Large intestine (tissue), 3 donors: Measurements from ENCODE around the gene EVA1B. TPM values are rescaled to one million over a fixed set of nuclear protein-coding genes. Genes with fewer than 3 reads are reported as not detected.

Experiments
- DNase-seq, 2 donors: peaks; one replicate each; pipeline versions ENCODE4 v3.0.0 to v3.0.0-alpha.2; 2013
- H3K27ac ChIP-seq: one replicate; pipeline ENCODE4 v1.5.1; 2013; ENCODE audit warnings: low read length
- H3K27me3 ChIP-seq: 2 replicates; pipeline ENCODE4 v1.6.1; 2013; ENCODE audit warnings: low read length; ENCODE audit not compliant: control insufficient read depth, insufficient read depth
- H3K36me3 ChIP-seq: 2 replicates; pipeline ENCODE4 v1.6.1; 2013; ENCODE audit warnings: low read length; ENCODE audit not compliant: control insufficient read depth, insufficient read depth
- H3K4me1 ChIP-seq: one replicate; pipeline ENCODE4 v1.6.1; 2013; ENCODE audit warnings: low read length; ENCODE audit not compliant: control insufficient read depth, insufficient read depth
- H3K4me3 ChIP-seq: one replicate; pipeline ENCODE4 v1.5.1; 2013; ENCODE audit warnings: low read length
- H3K9me3 ChIP-seq: one replicate; pipeline ENCODE4 v1.6.1; 2013; ENCODE audit warnings: mild to moderate bottlenecking, low read depth, low read length, moderate library complexity; ENCODE audit not compliant: control insufficient read depth
- WGBS: methylation state at CpG from one replicate; pipeline ENCODE4 v1.1.5; 2013; ENCODE audit warnings: low lambda C conversion rate; ENCODE audit not compliant: insufficient coverage; 5-methylcytosine and 5-hydroxymethylcytosine counted together
- polyA plus RNA-seq: library from polyadenylated mRNA; unstranded; fragments of 120-200 nt; gene quantifications from one replicate; pipeline ENCODE4 v1.2.1, GENCODE V29; 2013

The EVA1B gene
- polyA plus RNA-seq, 1 donor = 33.0 TPM

DNA sequence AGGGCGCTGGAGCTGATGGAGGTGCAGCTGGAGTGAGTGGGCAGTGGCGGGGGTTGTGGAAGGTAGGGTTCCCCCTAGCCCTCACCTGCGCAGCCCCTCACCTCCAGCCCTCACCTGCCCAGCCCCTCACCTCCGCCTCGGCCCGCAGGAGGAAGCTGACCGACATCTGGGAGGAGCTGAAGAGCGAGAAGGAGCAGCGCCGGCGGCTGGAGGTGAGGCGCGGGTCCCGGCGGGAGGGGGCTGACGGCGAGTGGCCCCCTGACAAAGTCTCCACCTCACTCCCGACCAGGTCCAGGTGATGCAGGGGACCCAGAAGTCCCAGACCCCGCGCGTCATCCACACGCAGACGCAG, 2.7 kb downstream of the EVA1B start:
- WGBS = no CpG with 5 or more reads among the region's 23 CpGs
- H3K27ac ChIP-seq = peak overlapping the region; percentile 43
- DNase-seq = no peak
- peaks cover 9% of the 10 kb centered on the region for H3K36me3 ChIP-seq
- H3K9me3 ChIP-seq = peaks cover 9% of the 10 kb centered on the region
- peaks cover 19% of the 10 kb centered on the region for H3K4me1 ChIP-seq
- H3K27me3 ChIP-seq = peaks cover 3% of the 10 kb centered on the region
- peak overlapping the region; percentile 42 for H3K4me3 ChIP-seq

- DNase-seq = no peak
- no CpG with 5 or more reads among the region's 16 CpGs for WGBS
- Histone ChIP-seq H3K4me1 (peaks cover 19% of the 10 kb centered on the region), H3K27ac (peak overlapping the region; percentile 43), H3K36me3 (peaks cover 9% of the 10 kb centered on the region), H3K9me3 (peaks cover 9% of the 10 kb centered on the region), H3K4me3 (peak overlapping the region; percentile 42), H3K27me3 (peaks cover 3% of the 10 kb centered on the region)
Measured at GRCh38 chr1:36320291-36320761, 3.1 kb downstream of the EVA1B start.

GRCh38 chr1:36309397-36309796, 14.0 kb downstream of the EVA1B start:
- H3K4me1 ChIP-seq = peaks cover 23% of the 10 kb centered on the region
- no peaks in the 10 kb centered on the region for H3K9me3 ChIP-seq
- H3K27ac ChIP-seq = no peak overlapping the region
- no peak overlapping the region for H3K4me3 ChIP-seq
- no peak for DNase-seq
- 100% methylated on average over 1 of the region's 7 CpGs for WGBS
- H3K36me3 ChIP-seq = peaks cover 17% of the 10 kb centered on the region
- no peaks in the 10 kb centered on the region for H3K27me3 ChIP-seq

- no peak for DNase-seq
- peak overlapping the region; percentile 63 for H3K4me3 ChIP-seq
- WGBS = 83% methylated on average over 1 of the region's 10 CpGs
Measured at GRCh38 chr1:36307601-36308330, 15.7 kb downstream of the EVA1B start.

DNA sequence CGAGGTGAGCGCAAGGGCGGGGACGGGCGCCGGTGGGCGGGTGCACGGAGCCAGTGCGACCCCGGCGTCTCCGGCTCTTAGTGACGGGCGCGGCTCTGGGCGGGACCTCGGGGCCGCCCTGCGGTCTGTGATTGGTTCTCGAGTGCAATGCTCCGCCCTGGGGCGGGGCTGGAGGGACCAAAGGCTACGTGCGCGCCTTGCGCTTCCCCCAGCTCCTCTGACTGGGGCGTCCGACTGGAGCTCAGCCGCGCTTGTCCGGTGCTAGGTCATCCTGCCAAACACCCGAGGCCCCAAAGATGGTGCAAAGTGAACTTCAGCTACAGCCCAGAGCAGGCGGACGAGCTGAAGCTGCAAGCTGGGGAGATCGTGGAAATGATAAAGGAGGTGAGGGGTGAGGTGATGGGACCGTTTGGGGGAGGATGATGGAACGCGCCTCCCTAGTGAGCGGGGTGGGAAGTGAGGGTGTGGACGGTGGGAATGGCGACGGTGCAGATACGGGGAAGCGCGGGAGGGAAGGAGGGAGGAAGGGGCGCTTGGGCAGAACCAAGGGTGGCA, 16.5 kb downstream of the EVA1B start:
- peaks cover 40% of the 10 kb centered on the region for H3K4me1 ChIP-seq
- H3K9me3 ChIP-seq = no peaks in the 10 kb centered on the region
- WGBS = no CpG with 5 or more reads among the region's 46 CpGs
- DNase-seq = peak; percentile 96 to 98
- H3K4me3 ChIP-seq = peak overlapping the region; percentile 72
- peaks cover 33% of the 10 kb centered on the region for H3K36me3 ChIP-seq
- peak overlapping the region; percentile 99 for H3K27ac ChIP-seq
- H3K27me3 ChIP-seq = no peaks in the 10 kb centered on the region

More at GRCh38 chr1:36307601-36308330, 15.7 kb downstream of the EVA1B start:
- Histone ChIP-seq H3K4me1 (peaks cover 32% of the 10 kb centered on the region), H3K27ac (no peak overlapping the region), H3K9me3 (no peaks in the 10 kb centered on the region), H3K36me3 (peaks cover 28% of the 10 kb centered on the region), H3K27me3 (no peaks in the 10 kb centered on the region)

GRCh38 chr1:36306210-36306901, 17.1 kb downstream of the EVA1B start, which contains the start of gene SH3D21:
Gene SH3D21, plus strand, starts transcription at chr1:36306368. Its CDS starts 53 bp downstream, at chr1:36306421.
- peaks cover 39% of the 10 kb centered on the region for H3K36me3 ChIP-seq
- peak within 1 kb of the TSS; percentile 72 for H3K4me3 ChIP-seq
- peak; percentile 83 to 90 for DNase-seq
- peaks cover 47% of the 10 kb centered on the region for H3K4me1 ChIP-seq
- peak within 1 kb of the TSS; percentile 99 for H3K27ac ChIP-seq
- no CpG with 5 or more reads among the region's 65 CpGs for WGBS
- H3K27me3 ChIP-seq = no peaks in the 10 kb centered on the region
- no peaks in the 10 kb centered on the region for H3K9me3 ChIP-seq

DNA sequence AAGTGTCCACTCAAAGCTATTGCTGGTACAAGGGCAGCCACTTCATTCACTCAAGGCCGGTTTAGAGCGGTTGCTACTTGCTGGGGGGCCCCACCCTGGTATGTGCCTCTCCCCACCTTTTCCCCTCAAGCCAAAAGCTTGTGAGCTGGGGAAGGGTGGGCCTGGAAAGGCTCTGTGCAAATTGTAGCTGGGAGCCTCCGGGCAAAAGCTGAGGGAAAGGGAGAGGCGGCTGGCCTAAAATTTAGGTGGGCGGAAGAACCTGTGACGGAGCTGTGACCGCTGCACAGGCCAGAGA, 17.6 kb downstream of the EVA1B start:
- no peaks in the 10 kb centered on the region for H3K9me3 ChIP-seq
- peak overlapping the region; percentile 72 for H3K4me3 ChIP-seq
- no peaks in the 10 kb centered on the region for H3K27me3 ChIP-seq
- H3K4me1 ChIP-seq = peaks cover 51% of the 10 kb centered on the region
- no CpG with 5 or more reads among the region's 7 CpGs for WGBS
- H3K27ac ChIP-seq = peak overlapping the region; percentile 99
- peaks cover 44% of the 10 kb centered on the region for H3K36me3 ChIP-seq
- DNase-seq = no peak

- H3K36me3 ChIP-seq = peaks cover 50% of the 10 kb centered on the region
- peaks cover 58% of the 10 kb centered on the region for H3K4me1 ChIP-seq
- H3K27ac ChIP-seq = peak overlapping the region; percentile 99
- H3K4me3 ChIP-seq = peak overlapping the region; percentile 72
- H3K9me3 ChIP-seq = no peaks in the 10 kb centered on the region
- H3K27me3 ChIP-seq = no peaks in the 10 kb centered on the region
- WGBS = 33% methylated on average over 1 of the region's 10 CpGs
- peak; percentile 90 to 95 for DNase-seq
Measured at GRCh38 chr1:36304970-36305914, 18.2 kb downstream of the EVA1B start.

DNA sequence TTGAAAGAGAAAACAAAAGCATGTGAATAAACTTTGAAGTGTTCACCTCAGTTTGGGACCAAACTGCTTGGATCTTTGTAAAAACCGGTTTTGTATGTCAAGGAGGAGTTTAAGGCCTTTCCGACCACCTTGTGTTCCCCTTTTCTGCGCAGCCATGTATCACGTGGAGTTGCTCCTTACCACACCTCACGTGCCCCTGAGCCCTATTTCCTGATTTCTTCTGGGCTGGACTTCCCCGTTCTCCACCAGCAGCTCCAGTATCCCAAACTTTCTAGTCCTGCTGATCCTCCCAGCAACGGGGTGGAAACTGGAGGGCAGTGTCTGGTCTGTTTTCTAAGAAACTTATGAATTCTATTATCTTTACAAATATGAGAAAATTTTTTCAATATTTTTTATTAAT, 18.9 kb downstream of the EVA1B start:
- Histone ChIP-seq H3K36me3 (peaks cover 50% of the 10 kb centered on the region), H3K9me3 (no peaks in the 10 kb centered on the region), H3K4me3 (no peak overlapping the region), H3K27ac (peak overlapping the region; percentile 99), H3K4me1 (peaks cover 58% of the 10 kb centered on the region), H3K27me3 (no peaks in the 10 kb centered on the region)
- DNase-seq = peak in 1 of 2 donors; percentile 30
- WGBS = 50% methylated on average over 2 of the region's 7 CpGs
